Omental fat pad (tissue), 4 donors: Measurements from ENCODE around the gene FBXO41. TPM values are rescaled to one million over a fixed set of nuclear protein-coding genes. Genes with fewer than 3 reads are reported as not detected.

Experiments used
- ATAC-seq: fragments of 150-250 bp; one replicate; pipeline ENCODE4 v1.9.1; 2016; ENCODE audit warnings: mild to moderate bottlenecking, moderate library complexity; ENCODE audit not compliant: low FRiP score
- DNase-seq: peaks from one replicate; pipeline ENCODE4 v3.0.0-alpha.2; 2019; ENCODE audit warnings: low spot score
- CTCF ChIP-seq, 3 donors: fragments of 450-650 bp; IDR thresholded peaks; one replicate each; pipeline ENCODE4 v1.5.1; 2016 to 2017; ENCODE audit warnings: antibody characterized with exemption in 3 of 3, mild to moderate bottlenecking in 3 of 3, moderate library complexity in 2 of 3
- small RNA-seq: library from RNA; depleted of rRNA; stranded (forward); fragments of <200 nt; gene quantifications from one replicate; pipeline ENCODE3, GENCODE V24; 2016
- total RNA-seq, 4 donors: library from RNA; depleted of rRNA; stranded (reverse); fragments of >200 nt; gene quantifications; one replicate each; pipeline ENCODE4 v1.1.0, GENCODE V29; 2016

FBXO41 gene
- total RNA-seq, 4 donors from 2014 or later, result 1.1 to 3.1 (median 2.0) TPM

GRCh38 chr2:73212448-73213176 is 71.7 kb downstream of the FBXO41 start:
- TF ChIP-seq CTCF (IDR thresholded peaks at IDR 0.05), result peak in 1 of 3 donors; percentile 45
- ATAC-seq (peak; percentile 59), DNase-seq (peak; percentile 35)

GRCh38 chr2:73212098-73212447 is 72.2 kb downstream of the FBXO41 start:
- TF ChIP-seq CTCF (IDR thresholded peaks at IDR 0.05), result no peak
- DNase-seq (no peak), ATAC-seq (no peak)

- TF ChIP-seq CTCF (IDR thresholded peaks at IDR 0.05), result no peak
- DNase-seq (no peak), ATAC-seq (no peak)
These were observed 73.6 kb downstream of the FBXO41 start for GRCh38 chr2:73210696-73211095.

- TF ChIP-seq CTCF (IDR thresholded peaks at IDR 0.05), result no peak
- ATAC-seq, result no peak
- no peak for DNase-seq
These were observed 74.3 kb downstream of the FBXO41 start for GRCh38 chr2:73210019-73210418.

GRCh38 chr2:73208258-73208657 is 76.0 kb downstream of the FBXO41 start:
- ATAC-seq (no peak), DNase-seq (no peak)
- no peak for TF ChIP-seq CTCF (IDR thresholded peaks at IDR 0.05)

- ATAC-seq (no peak), DNase-seq (no peak)
- TF ChIP-seq CTCF (IDR thresholded peaks at IDR 0.05), result no peak
These were observed 78.7 kb downstream of the FBXO41 start for GRCh38 chr2:73205611-73206010.

Small RNAs within 50 kb of the gene (small RNA-seq; reads per million reads assigned to genes)
- not detected for gene RNU6-111P

Other genes starting within 250 kb of the FBXO41 start
- gene SFXN5, start 212.8 kb downstream of the FBXO41 start, total RNA-seq, result 10 to 100 TPM in 2 of 4 donors, 1 to 10 TPM in 2; 5.1 to 15.6 (median 9.4) TPM
- 10 to 100 TPM; 16.6 to 40.1 (median 20.7) TPM for gene RAB11FIP5, start 171.5 kb downstream of the FBXO41 start, total RNA-seq
- not detected for gene NOTO, start 81.9 kb downstream of the FBXO41 start, total RNA-seq
- gene SMYD5, start 70.2 kb downstream of the FBXO41 start, total RNA-seq, result 10 to 100 TPM; 14.6 to 27.0 (median 14.9) TPM
- gene PRADC1, start 51.2 kb downstream of the FBXO41 start, total RNA-seq, result 10 to 100 TPM; 23.1 to 44.0 (median 38.5) TPM
- 100 to 1,000 TPM; 187 to 208 (median 202) TPM for gene CCT7, start 50.2 kb downstream of the FBXO41 start, total RNA-seq
- not detected for gene EGR4, start 9.1 kb upstream of the FBXO41 start, total RNA-seq
- gene ALMS1, start 101.4 kb upstream of the FBXO41 start, total RNA-seq, result 10 to 100 TPM; 18.9 to 36.1 (median 23.8) TPM